Activated CD4-positive, alpha-beta T cell treated with anti-CD3 and anti-CD28 coated beads for 1 hour (primary cell): ENCODE data around the gene ANKRD30B.
"Not testable (repeated sequence)": the region's sequence is repeated elsewhere in the genome, so short reads cannot be mapped to it uniquely, and the experiment has no call there.

Experiments used
- DNase-seq: peaks from one replicate; pipeline ENCODE4 v3.0.0-alpha.2; 2020

ANKRD30B gene

DNA sequence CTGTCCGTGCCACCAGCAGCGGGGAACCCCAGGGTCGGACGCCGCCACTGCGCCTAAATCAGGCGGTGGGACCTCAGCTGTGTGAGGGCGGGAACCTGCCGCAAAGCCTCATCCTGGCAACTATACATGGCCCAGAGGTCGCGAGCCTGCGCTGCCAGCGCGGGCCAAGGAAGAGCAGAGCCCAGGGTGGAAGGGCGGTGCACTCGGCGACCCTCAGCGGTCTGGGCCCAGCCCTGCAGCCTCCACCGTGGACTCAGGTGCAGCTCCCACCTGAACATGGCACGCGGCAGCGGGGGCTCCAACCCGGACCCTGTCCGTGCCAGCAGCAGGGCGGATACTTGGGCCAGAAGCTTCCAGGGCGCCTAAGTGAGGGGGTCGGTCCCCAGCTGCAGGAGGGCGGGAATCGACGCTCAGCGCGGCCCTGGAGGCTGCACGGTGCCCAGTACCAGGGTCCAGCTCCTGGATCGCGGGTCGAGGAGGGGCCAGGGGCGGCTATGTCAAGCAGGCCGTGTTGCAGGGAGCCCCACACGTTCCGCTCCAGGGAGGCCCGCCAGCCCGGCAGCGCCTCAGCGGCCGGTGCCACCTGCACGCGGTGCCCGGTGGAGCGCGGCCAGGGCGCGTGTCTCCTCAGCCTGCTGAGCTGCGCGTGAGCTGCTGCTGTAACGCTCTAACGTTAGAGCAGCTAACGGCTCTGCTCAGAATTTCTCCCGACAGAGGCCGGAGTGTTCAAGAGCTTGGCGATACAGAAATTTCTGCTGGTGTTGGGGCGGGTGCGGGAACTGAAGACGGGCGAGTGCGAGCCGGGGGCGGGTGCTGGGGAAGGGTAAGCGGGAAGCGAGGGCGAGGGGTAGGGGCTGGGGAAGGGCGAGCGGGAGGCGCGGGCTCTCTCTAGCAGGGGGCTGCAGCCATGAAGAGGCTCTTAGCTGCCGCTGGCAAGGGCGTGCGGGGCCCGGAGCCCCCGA, at the start of gene ANKRD30B:
Gene ANKRD30B (plus strand): TSS at position 660 of the 962 bp plus-strand sequence. CDS start 248 bp downstream, at position 908.
- no peak for DNase-seq

DNA sequence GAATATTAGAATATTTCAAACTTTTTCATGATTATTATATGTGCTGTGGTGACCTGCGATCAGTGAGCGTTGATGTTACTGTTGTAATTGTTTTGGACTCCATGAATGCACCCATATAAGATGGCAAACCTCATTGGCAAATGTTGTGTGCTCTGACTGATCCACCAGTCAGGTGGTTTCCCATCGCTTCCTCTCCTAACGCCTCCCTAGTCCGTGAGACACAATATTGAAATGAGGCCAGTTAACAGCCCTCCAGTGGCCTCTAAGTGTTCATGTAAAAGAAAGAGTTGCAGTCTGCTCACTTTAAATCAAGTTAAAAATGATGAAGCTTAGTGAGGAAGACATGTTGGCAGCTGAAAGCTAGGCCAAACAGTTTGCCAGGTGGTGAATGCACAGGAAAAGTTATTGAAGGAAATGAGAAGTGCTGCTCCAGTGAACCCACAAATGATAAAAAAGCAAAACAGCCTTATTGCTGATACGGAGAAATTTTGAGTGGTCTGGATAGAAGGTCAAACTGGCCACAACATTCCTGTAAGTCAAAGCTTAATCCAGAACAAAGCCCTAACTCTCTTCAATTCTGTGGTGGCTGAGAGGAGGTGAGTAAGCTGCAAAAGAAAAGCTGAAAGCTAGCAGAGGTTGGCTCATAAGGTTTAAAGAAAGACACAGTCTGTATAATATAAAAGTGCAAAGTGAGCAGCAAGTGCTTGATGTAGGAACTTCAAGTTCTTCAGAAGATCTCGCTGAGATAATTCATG, 46.5 kb upstream of the ANKRD30B start:
- DNase-seq = not testable (repeated sequence)

GRCh38 chr18:14709761-14710160, 38.2 kb upstream of the ANKRD30B start:
- not testable (repeated sequence) for DNase-seq

DNA sequence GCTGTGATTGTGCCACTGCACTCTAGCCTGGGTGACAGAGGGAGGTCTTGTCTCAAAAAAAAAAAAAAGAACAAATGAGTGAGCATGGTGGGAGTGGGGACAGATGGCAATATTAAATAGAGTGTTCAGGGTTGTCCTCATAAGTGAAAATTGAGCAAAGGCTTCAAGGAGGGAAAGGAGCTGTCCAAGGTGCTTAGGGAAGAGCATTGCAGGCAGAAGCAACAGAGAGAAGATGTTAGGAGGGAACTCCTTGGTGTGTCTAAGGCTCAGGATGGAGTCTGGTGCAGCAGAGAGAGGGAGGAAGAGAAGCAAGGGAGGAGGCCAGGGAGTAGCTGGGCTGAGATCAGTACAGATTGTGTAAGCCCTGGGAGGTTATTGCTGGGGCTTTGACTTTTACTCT, 26.4 kb upstream of the ANKRD30B start:
- not testable (repeated sequence) for DNase-seq

DNA sequence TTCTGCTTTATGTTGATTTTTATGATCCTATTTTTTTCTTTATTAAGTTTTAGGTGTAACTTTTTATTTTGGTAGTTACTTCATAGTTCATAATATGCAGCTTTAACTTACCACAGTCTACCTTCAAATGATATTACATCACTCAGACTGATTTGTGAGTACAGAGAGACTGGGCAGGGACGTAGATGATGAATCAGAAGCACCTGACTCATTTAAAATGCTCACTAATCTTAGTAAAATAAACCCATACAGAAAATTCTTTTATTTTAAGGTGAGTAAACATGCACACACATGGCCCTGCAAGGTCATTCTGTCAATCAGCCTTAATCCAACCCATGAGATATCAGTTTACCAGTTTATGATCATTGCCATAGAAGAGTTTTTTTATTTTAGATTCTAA, 8.9 kb upstream of the ANKRD30B start:
- DNase-seq = not testable (repeated sequence)

DNA sequence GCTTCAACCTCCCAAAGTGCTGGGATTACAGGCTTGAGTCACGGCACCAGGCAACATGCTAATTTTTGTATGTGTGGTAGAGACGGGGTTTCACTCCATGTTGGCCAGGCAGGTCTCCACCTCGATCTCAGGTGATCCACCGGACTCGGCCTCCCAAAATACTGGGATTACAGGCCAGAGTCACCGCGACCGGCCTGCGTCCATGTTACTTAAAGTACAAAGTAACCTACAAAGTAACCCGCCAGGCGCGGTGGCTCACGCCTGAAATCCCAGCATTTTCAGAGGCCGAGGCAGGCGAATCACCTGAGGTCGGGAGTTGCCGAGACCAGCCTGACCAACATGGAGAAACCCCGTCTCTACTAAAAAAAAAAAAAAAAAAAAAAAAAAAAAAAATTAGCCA, 1.1 kb upstream of the ANKRD30B start:
- DNase-seq = no peak

DNA sequence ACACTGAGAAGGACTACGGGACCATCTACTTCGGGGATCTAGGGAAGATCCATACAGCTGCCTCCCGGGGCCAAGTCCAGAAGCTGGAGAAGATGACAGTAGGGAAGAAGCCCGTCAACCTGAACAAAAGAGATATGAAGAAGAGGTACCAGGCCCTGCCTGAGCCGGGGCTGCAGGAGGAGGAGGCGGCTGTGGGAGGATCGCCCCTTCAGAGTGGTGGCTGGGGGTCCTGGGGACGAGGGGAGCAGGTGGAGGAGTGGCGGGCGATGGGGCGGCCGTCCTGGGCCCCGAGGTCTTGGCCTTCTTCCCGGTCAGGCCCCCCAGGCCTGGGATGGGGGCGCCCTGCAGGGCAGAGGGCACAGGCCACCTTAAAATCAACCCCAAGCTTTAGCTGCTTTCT, 524 bp downstream of the ANKRD30B start:
- DNase-seq = no peak

- DNase-seq = not testable (repeated sequence)
Measured at GRCh38 chr18:14763566-14763965, 15.6 kb downstream of the ANKRD30B start.

- DNase-seq = no peak
Measured at GRCh38 chr18:14767474-14767873, 19.5 kb downstream of the ANKRD30B start.

DNA sequence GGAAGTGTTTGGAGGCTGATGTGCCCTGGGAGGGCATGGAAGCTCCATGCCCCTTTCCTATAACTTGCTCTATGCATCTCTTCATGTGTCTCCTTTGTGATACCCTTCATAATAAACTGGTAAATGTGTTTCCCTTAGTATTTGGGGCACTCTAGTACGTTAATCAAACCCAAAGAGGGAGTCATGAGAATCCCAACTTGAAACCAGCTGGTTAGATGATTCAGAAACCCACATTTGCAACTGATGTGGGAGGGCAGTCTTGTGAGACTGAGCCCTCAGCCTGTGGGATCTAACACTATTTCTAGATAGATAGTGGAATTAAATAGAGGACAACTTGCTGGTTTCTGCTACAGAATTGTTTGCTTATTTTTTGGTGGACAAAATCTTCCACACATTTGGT, 20.3 kb downstream of the ANKRD30B start:
- DNase-seq = no peak

GRCh38 chr18:14769381-14769780, 21.4 kb downstream of the ANKRD30B start:
- no peak for DNase-seq

- DNase-seq = no peak
Measured at GRCh38 chr18:14776801-14777200, 28.8 kb downstream of the ANKRD30B start.

- DNase-seq = no peak
Measured at GRCh38 chr18:14781671-14782070, 33.7 kb downstream of the ANKRD30B start.

DNA sequence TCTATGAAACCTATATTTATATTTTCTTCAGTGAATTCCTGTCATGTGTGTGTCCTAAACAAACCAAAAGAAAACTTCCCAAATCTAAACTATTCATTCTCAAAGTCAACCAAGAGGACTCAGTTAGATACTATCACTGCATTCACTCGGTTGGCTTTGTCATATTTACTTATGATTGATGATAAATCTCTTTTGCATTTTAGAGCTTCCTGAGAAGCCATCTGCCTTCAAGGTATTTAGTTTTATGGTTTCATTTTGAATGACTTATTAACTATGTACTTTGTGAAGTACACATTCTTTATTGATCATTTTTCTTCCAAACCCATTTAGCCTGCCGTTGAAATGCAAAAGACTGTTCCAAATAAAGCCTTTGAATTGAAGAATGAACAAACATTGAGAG, 36.2 kb downstream of the ANKRD30B start:
- DNase-seq = no peak

DNA sequence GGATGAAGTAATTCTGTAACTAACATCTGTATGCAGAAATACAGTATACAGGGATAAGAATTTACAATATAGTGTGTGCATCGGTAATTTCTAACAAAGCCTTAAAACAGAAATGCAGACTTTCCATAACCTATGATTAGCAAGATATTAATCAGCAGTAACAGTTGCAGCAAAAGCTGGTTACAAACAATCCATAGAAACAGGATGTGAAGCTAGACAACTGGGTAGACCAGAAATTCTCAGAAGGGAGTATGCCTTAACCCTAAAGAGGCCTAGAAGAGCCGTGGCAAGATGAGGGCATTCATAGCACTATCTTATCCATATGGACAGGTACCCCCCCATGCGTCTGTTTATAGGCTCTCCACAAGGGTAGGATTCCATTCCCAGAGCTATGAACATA, 48.9 kb downstream of the ANKRD30B start:
- not testable (repeated sequence) for DNase-seq

GRCh38 chr18:14797969-14798764, 50.2 kb downstream of the ANKRD30B start:
- DNase-seq = not testable (repeated sequence)

DNA sequence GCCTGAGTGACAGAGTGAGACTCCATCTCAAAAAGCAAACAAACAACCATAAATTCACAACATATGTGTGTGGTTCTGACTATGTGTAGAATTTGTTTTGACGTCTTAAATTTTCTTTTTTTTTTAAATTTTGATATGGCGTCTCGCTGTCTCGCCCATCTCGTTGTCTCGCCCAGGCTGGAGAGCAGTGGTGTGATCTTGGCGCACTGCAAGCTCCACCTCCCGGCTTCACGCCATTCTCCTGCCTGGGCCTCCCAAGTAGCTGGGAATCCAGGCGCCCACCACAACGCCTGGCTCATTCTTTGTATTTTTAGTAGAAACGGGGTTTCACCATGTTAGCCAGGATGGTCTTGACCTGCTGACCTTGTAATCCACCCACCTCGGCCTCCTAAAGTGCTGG, 63.1 kb downstream of the ANKRD30B start:
- DNase-seq = not testable (repeated sequence)

DNA sequence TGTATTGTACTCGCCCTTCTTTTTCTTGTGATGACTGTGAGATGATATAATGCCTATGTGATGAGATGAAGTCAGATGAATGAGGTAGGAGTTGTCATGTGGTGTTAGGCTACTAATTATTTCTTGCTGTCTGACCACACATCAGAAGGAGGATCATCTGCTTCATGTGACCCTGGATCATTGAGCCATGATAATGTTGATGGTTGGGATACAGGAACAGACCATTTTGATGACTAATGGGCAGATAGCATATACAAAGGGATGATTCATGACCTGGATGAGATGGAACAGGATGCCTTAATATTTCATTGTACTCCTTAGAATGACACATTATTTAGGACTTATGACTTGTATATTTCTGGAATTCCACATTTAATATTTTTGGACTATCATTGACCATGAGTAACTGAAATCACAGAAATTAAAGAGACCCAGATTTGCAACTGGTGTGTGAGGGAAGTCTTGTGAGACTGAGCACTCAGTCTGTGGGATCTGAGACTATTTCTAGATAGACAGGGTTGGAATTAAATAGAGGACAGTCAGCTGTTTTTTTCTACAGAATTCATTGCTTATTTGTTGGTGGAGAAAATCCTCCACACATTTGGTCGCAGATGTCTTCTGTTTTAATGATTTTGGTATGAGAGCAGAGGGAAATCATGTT, 79.1 kb downstream of the ANKRD30B start:
- DNase-seq = not testable (repeated sequence)

GRCh38 chr18:14841607-14842006, 93.6 kb downstream of the ANKRD30B start:
- not testable (repeated sequence) for DNase-seq

DNA sequence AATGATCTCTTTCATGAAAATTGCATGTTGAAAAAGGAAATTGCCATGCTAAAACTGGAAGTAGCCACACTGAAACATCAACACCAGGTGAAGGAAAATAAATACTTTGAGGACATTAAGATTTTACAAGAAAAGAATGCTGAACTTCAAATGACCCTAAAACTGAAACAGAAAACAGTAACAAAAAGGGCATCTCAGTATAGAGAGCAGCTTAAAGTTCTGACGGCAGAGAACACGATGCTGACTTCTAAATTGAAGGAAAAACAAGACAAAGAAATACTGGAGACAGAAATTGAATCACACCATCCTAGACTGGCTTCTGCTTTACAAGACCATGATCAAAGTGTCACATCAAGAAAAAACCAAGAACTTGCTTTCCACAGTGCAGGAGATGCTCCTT, 103.6 kb downstream of the ANKRD30B start:
- not testable (repeated sequence) for DNase-seq

GRCh38 chr18:14855634-14856033, 107.7 kb downstream of the ANKRD30B start:
- DNase-seq = not testable (repeated sequence)

GRCh38 chr18:14856256-14856655, 108.3 kb downstream of the ANKRD30B start:
- DNase-seq = not testable (repeated sequence)
